ENCODE measurements around the gene NTRK1.

DNA sequence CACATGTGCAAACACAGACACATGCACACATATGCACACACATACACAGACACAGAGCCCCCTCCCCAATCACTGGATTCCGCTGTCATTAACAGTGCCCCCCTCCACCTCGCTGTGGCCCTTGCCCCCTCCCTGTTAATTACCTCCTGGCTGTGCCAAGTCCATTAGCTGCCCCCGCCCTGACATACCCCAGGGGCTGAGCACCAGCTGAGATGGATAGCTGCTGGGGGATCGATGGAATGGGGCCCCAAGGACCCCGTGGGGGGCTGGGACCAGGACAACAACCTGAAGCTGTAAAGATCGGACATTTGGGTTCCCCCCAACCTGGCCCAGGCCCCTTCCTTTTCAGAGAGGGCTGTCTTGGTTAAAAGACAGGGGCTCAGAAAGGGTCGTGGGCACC, 23.3 kb downstream of the NTRK1 start:
- TF ChIP-seq, protein P1, sequence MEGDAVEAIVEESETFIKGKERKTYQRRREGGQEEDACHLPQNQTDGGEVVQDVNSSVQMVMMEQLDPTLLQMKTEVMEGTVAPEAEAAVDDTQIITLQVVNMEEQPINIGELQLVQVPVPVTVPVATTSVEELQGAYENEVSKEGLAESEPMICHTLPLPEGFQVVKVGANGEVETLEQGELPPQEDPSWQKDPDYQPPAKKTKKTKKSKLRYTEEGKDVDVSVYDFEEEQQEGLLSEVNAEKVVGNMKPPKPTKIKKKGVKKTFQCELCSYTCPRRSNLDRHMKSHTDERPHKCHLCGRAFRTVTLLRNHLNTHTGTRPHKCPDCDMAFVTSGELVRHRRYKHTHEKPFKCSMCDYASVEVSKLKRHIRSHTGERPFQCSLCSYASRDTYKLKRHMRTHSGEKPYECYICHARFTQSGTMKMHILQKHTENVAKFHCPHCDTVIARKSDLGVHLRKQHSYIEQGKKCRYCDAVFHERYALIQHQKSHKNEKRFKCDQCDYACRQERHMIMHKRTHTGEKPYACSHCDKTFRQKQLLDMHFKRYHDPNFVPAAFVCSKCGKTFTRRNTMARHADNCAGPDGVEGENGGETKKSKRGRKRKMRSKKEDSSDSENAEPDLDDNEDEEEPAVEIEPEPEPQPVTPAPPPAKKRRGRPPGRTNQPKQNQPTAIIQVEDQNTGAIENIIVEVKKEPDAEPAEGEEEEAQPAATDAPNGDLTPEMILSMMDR (IDR thresholded peaks at IDR 0.05) = no peak
- no peak for TF ChIP-seq POLR2A (IDR thresholded peaks at IDR 0.05)

Measured in thyroid gland (tissue), 4 donors.